Lower leg skin (tissue), 4 donors: ENCODE data around the gene PIM3. TPM values are rescaled to one million over a fixed set of nuclear protein-coding genes. Genes with fewer than 3 reads are reported as not detected.
"Not testable (repeated sequence)": the region's sequence is repeated elsewhere in the genome, so short reads cannot be mapped to it uniquely, and the experiment has no call there.

Source experiments
- DNase-seq, 2 donors: peaks; one replicate each; pipeline ENCODE4 v3.0.0-alpha.2; 2019; ENCODE audit warnings: low spot score in 2 of 2
- H3K4me3 ChIP-seq: fragments of 200-600 bp; sonication (generic); 2 replicates; pipeline ENCODE4 v1.5.1; 2017; ENCODE audit warnings: mild to moderate bottlenecking, low read depth; ENCODE audit not compliant: poor library complexity, severe bottlenecking
- POLR2A ChIP-seq, 2 donors: fragments of 450-650 bp; IDR thresholded peaks; one replicate each; pipeline ENCODE4 v1.6.1; 2016 to 2017; ENCODE audit warnings: antibody characterized with exemption in 2 of 2, mild to moderate bottlenecking in 1 of 2, moderate library complexity in 1 of 2
- WGBS, 2 donors: methylation state at CpG; one replicate each; pipeline ENCODE4 v1.1.5; 2018; 5-methylcytosine and 5-hydroxymethylcytosine counted together
- intact Hi-C: fragments of 100-400 bp; cut with DNase I; formaldehyde crosslinking; loops from one replicate; pipeline ENCODE4 v1.15.0; 2023; ENCODE audit warnings: low total_unique reads
- total RNA-seq, 4 donors: library from RNA; depleted of rRNA; stranded (reverse); fragments of >200 nt; gene quantifications; one replicate each; pipeline ENCODE4 v1.1.0, GENCODE V29; 2016
- TF ChIP-seq, protein P1 (sequence below), 3 donors: fragments of 450-650 bp; IDR thresholded peaks; one replicate each; pipeline ENCODE4 v1.5.1; 2016; ENCODE audit warnings: antibody characterized with exemption in 3 of 3, mild to moderate bottlenecking in 3 of 3, moderate library complexity in 2 of 3

PIM3 gene
- total RNA-seq, 4 donors from 2014 or later: 149 to 181 (median 163) TPM

- DNase-seq: no peak
- 93 to 94% methylated on average over 11 to 17 of the region's 17 CpGs for WGBS, 2 donors
- intact Hi-C loops: no loop called here
- TF ChIP-seq, protein P1, sequence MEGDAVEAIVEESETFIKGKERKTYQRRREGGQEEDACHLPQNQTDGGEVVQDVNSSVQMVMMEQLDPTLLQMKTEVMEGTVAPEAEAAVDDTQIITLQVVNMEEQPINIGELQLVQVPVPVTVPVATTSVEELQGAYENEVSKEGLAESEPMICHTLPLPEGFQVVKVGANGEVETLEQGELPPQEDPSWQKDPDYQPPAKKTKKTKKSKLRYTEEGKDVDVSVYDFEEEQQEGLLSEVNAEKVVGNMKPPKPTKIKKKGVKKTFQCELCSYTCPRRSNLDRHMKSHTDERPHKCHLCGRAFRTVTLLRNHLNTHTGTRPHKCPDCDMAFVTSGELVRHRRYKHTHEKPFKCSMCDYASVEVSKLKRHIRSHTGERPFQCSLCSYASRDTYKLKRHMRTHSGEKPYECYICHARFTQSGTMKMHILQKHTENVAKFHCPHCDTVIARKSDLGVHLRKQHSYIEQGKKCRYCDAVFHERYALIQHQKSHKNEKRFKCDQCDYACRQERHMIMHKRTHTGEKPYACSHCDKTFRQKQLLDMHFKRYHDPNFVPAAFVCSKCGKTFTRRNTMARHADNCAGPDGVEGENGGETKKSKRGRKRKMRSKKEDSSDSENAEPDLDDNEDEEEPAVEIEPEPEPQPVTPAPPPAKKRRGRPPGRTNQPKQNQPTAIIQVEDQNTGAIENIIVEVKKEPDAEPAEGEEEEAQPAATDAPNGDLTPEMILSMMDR (IDR thresholded peaks at IDR 0.05): no peak
- TF ChIP-seq POLR2A (IDR thresholded peaks at IDR 0.05): no peak
- no peak overlapping the region for H3K4me3 ChIP-seq
Observed at GRCh38 chr22:49941507-49942316, 18.9 kb upstream of the PIM3 start.

- 80 to 92% methylated on average over 15 to 17 of the region's 21 CpGs for WGBS, 2 donors
- TF ChIP-seq, protein P1 (IDR thresholded peaks at IDR 0.05): no peak
- no peak for TF ChIP-seq POLR2A (IDR thresholded peaks at IDR 0.05)
- no peak for DNase-seq
- intact Hi-C loops: no loop called here
- H3K4me3 ChIP-seq: no peak overlapping the region
Observed at GRCh38 chr22:49942565-49943404, 17.8 kb upstream of the PIM3 start.

GRCh38 chr22:49943405-49943765, 17.2 kb upstream of the PIM3 start:
- WGBS, 2 donors: 87% methylated on average over 11 of the region's 11 CpGs
- DNase-seq: no peak
- intact Hi-C loops: no loop called here
- H3K4me3 ChIP-seq: no peak overlapping the region
- TF ChIP-seq, protein P1 (IDR thresholded peaks at IDR 0.05): no peak
- no peak for TF ChIP-seq POLR2A (IDR thresholded peaks at IDR 0.05)

DNA sequence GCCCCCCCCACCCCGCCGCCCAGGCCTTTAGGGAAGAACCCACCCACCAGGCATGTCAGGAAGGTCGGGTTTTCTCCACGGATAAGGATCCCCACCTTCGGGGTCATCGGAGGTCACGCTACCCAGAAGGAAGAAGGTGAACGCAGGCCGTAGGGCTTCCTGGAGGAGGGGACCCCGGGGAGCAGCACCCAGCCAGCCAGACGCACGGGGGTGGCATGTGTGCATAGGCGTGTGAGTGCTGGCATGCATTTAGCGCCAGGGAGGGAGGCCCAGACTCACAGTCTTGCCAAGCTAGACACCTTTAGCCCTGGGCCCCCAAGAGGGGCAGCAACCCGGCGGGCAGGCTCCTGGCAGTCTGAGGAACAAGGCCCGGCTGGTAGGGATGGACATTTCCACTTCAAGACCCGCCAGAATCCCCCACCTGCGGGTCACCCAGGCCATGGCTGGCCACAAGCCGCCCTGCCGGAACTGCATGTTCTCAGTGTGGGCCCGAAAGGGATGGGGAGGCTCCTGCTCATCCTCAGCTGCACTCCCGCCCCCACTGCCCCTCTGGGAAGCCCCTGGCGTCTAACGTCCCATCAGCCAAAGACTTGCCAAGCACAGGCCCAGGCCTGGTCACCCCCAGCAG, 16.7 kb upstream of the PIM3 start:
- no peak overlapping the region for H3K4me3 ChIP-seq
- intact Hi-C loops: no loop called here
- TF ChIP-seq POLR2A (IDR thresholded peaks at IDR 0.05): no peak
- TF ChIP-seq, protein P1 (IDR thresholded peaks at IDR 0.05): no peak
- DNase-seq: no peak
- 75 to 78% methylated on average over 16 to 25 of the region's 25 CpGs for WGBS, 2 donors

DNA sequence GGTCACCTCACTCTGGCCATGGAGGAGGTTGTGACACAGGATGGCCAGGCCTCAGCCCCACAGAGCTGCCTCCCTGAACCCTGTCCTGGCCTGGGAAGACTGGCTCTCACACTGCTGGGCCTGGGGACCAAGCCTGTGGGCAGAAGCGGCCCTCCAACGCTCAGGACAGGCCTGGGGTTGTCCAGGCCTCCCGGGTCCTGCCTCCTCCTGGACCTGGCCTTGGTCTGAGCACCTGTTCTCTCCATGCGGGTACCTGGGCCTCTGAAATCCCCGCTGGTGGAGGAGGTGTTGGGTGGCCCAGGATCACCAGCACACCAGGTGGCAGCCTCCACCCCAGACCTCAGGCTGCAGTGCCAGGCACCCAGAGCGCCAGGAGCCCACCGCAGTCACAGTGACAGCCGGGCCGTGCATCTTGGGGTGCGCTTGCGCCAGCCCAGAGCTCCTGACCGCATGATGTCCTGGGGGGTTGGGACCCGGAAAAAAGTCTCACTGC, 16.1 kb upstream of the PIM3 start:
- intact Hi-C loops: no loop called here
- TF ChIP-seq, protein P1 (IDR thresholded peaks at IDR 0.05): no peak
- TF ChIP-seq POLR2A (IDR thresholded peaks at IDR 0.05): no peak
- no peak overlapping the region for H3K4me3 ChIP-seq
- 93 to 95% methylated on average over 8 to 12 of the region's 13 CpGs for WGBS, 2 donors
- no peak for DNase-seq

- DNase-seq, H3K4me3 ChIP-seq, intact Hi-C loops: not testable (repeated sequence)
- 81 to 84% methylated on average over 12 to 17 of the region's 17 CpGs for WGBS, 2 donors
Observed at GRCh38 chr22:49945042-49945794, 15.4 kb upstream of the PIM3 start.
